ENCODE data around the gene PCLO. TPM values are rescaled to one million over a fixed set of nuclear protein-coding genes. Genes with fewer than 3 reads are reported as not detected.

Gene PCLO
- total RNA-seq, 1 donor from 2014 or later: 6.7 TPM

DNA sequence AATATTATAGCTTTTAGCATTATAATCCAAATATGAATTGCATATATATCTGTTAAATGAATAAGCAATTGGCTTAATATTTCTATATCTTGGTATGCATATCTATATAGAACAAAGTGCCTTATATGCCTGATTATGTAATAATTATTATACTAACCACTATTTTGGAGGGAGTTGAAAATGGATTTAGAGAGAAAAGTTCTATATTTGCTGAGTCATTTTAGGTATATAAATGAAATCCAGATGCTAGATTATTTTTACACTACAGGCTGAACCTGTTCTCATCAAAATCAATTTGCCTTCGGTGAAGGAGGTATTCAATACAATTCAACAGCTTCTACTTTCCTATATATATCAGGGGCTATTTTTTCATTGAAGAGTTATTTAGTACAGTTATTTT is 276.4 kb downstream of the PCLO start:
- Mint-ChIP-seq H3K4me3 (no peak overlapping the region), H3K36me3 (no peaks in the 10 kb centered on the region), H3K27ac (no peak overlapping the region), H3K4me1 (ENCODE audit: unreplicated experiment) (no peaks in the 10 kb centered on the region), H3K27me3 (no peaks in the 10 kb centered on the region), H3K9me3 (no peaks in the 10 kb centered on the region)
- DNase-seq (ENCODE audit: extremely low spot score, unreplicated experiment): no peak
- TF ChIP-seq, protein P1, sequence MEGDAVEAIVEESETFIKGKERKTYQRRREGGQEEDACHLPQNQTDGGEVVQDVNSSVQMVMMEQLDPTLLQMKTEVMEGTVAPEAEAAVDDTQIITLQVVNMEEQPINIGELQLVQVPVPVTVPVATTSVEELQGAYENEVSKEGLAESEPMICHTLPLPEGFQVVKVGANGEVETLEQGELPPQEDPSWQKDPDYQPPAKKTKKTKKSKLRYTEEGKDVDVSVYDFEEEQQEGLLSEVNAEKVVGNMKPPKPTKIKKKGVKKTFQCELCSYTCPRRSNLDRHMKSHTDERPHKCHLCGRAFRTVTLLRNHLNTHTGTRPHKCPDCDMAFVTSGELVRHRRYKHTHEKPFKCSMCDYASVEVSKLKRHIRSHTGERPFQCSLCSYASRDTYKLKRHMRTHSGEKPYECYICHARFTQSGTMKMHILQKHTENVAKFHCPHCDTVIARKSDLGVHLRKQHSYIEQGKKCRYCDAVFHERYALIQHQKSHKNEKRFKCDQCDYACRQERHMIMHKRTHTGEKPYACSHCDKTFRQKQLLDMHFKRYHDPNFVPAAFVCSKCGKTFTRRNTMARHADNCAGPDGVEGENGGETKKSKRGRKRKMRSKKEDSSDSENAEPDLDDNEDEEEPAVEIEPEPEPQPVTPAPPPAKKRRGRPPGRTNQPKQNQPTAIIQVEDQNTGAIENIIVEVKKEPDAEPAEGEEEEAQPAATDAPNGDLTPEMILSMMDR (conservative IDR thresholded peaks at IDR 0.05): no peak

DNA sequence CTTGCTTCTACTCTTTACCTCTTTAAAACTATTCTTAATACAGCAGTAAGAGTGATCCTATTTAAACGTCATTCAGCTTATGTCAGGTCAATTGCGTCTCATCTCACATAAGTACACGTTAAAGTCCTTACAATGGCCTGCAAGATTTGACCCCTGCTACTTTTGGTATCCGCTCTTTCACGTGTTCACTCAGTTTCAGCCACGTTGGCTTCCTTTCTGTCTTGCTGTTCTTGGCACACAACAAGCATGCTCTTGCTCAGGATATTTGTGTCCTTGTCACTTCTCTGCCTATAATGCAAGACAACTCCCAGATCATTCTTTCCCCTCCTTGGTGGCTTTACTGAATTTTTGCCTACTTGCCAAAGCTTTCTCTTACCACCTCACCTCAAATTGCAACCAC is 296.8 kb downstream of the PCLO start:
- Mint-ChIP-seq H3K36me3 (no peaks in the 10 kb centered on the region), H3K4me1 (ENCODE audit: unreplicated experiment) (no peaks in the 10 kb centered on the region), H3K4me3 (no peak overlapping the region), H3K27me3 (no peaks in the 10 kb centered on the region), H3K9me3 (no peaks in the 10 kb centered on the region), H3K27ac (no peak overlapping the region)
- TF ChIP-seq, protein P1 (conservative IDR thresholded peaks at IDR 0.05): no peak
- no peak for DNase-seq (ENCODE audit: extremely low spot score, unreplicated experiment)

GRCh38 chr7:82859106-82859850 is 303.4 kb downstream of the PCLO start:
- Mint-ChIP-seq H3K36me3 (no peaks in the 10 kb centered on the region), H3K4me3 (no peak overlapping the region), H3K27me3 (no peaks in the 10 kb centered on the region), H3K4me1 (ENCODE audit: unreplicated experiment) (no peaks in the 10 kb centered on the region), H3K9me3 (no peaks in the 10 kb centered on the region), H3K27ac (no peak overlapping the region)
- no peak for DNase-seq (ENCODE audit: extremely low spot score, unreplicated experiment)
- TF ChIP-seq, protein P1 (conservative IDR thresholded peaks at IDR 0.05): no peak

GRCh38 chr7:82851121-82851520 is 311.6 kb downstream of the PCLO start:
- H3K4me3 Mint-ChIP-seq: no peak overlapping the region

DNA sequence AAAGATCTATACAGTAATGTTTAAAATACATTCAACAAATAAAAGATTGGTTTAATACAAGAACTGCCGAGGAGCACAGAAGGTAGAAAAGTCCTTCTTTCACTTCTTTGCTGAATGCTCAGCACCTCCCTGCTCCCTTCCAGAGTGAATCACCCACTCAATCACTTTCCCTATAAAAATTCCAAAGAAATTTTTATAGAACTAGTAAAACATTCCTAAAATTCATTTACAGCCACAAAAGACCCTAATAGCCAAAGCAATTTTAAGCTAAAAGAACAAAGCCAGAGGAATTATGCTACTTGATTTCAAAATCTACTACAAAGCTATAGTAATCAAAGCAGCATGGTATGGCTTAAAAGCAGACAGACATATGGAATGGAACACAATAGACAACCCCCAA is 320.9 kb downstream of the PCLO start:
- TF ChIP-seq, protein P1 (conservative IDR thresholded peaks at IDR 0.05): no peak
- Mint-ChIP-seq H3K4me3 (no peak overlapping the region), H3K9me3 (no peaks in the 10 kb centered on the region), H3K4me1 (ENCODE audit: unreplicated experiment) (peaks cover 11% of the 10 kb centered on the region), H3K36me3 (no peaks in the 10 kb centered on the region), H3K27me3 (no peaks in the 10 kb centered on the region), H3K27ac (no peak overlapping the region)
- no peak for DNase-seq (ENCODE audit: extremely low spot score, unreplicated experiment)

More at GRCh38 chr7:82851121-82851520, 311.6 kb downstream of the PCLO start:
- Mint-ChIP-seq H3K4me1 (ENCODE audit: unreplicated experiment) (no peaks in the 10 kb centered on the region), H3K9me3 (no peaks in the 10 kb centered on the region), H3K36me3 (no peaks in the 10 kb centered on the region), H3K27me3 (no peaks in the 10 kb centered on the region), H3K27ac (no peak overlapping the region)
- DNase-seq (ENCODE audit: extremely low spot score, unreplicated experiment): no peak
- TF ChIP-seq, protein P1 (conservative IDR thresholded peaks at IDR 0.05): no peak

Data from type B pancreatic cell (in vitro differentiated cells).